H1 (cell line): ENCODE data around the gene CLDN24. TPM values are rescaled to one million over a fixed set of nuclear protein-coding genes. Genes with fewer than 3 reads are reported as not detected.

Experiments
- CTCF ChIA-PET: fragments of 300-600 bp; sonication (Branson Sonifier 250); formaldehyde crosslinking; loops from one replicate; lab custom pipeline; 2021; ENCODE audit not compliant: partially characterized antibody; lab: Charles Lee
- POLR2A ChIA-PET: fragments of 300-600 bp; sonication (Branson Sonifier 250); formaldehyde crosslinking; loops from one replicate; lab custom pipeline; 2021; ENCODE audit warnings: inconsistent platforms; ENCODE audit not compliant: partially characterized antibody; lab: Charles Lee
- DNase-seq, 2 experiments: peaks; one replicate each; pipeline versions ENCODE4 v3.0.0 to v3.0.0-alpha.2; 2010 to 2022; ENCODE audit warnings: low spot score in 2 of 2, low read depth in 1 of 2, mixed read lengths in 1 of 2
- FAIRE-seq: peaks from 2 replicates; lab custom pipeline; 2011; peaks lifted over from hg19 to GRCh38; lab: Jason Lieb, UNC
- H2AFZ ChIP-seq: 2 replicates; pipeline ENCODE4 v1.8.1; 2012; ENCODE audit warnings: low read length, inconsistent platforms
- H2AK5ac ChIP-seq: 2 replicates; pipeline ENCODE4 v1.6.1; 2013; ENCODE audit warnings: low read depth, low read length
- H2BK120ac ChIP-seq: replicated peaks from 2 replicates; pipeline ENCODE3; 2013; ENCODE audit warnings: low read depth, low read length, inconsistent platforms
- H2BK12ac ChIP-seq: 2 replicates; pipeline ENCODE4 v1.6.1; 2013; ENCODE audit warnings: low read depth, low read length
- H2BK15ac ChIP-seq: 2 replicates; pipeline ENCODE4 v1.6.1; 2013; ENCODE audit warnings: low read length
- H2BK20ac ChIP-seq: 2 replicates; pipeline ENCODE4 v1.6.1; 2013; ENCODE audit warnings: low read length
- H2BK5ac ChIP-seq: 2 replicates; pipeline ENCODE4 v1.6.1; 2013; ENCODE audit warnings: low read depth, low read length
- H3K14ac ChIP-seq: 2 replicates; pipeline ENCODE4 v1.6.1; 2013; ENCODE audit warnings: inconsistent platforms; ENCODE audit not compliant: insufficient read length
- H3K18ac ChIP-seq: 2 replicates; pipeline ENCODE4 v1.6.1; 2013; ENCODE audit warnings: low read length; ENCODE audit errors: extremely low read depth
- H3K23ac ChIP-seq: 2 replicates; pipeline ENCODE4 v1.6.1; 2013; ENCODE audit warnings: inconsistent platforms; ENCODE audit not compliant: insufficient read length
- H3K23me2 ChIP-seq: 2 replicates; pipeline ENCODE4 v1.6.1; 2013; ENCODE audit warnings: low read depth, low read length
- H3K27ac ChIP-seq: 2 replicates; pipeline ENCODE4 v1.6.1; 2011; ENCODE audit warnings: low read depth, low read length, inconsistent platforms
- H3K27me3 ChIP-seq, 4 experiments: replicated peaks in 1 of 4; 1 replicate in 1 of 4; 2 replicates in 3 of 4; pipeline versions ENCODE4 v1.6.1 to v1.8.1; 2011 to 2013; ENCODE audit warnings: low read length in 3 of 4, mild to moderate bottlenecking in 3 of 4, inconsistent platforms in 2 of 4, mixed read lengths in 2 of 4, moderate library complexity in 1 of 4; ENCODE audit not compliant: control insufficient read depth in 3 of 4, insufficient read depth in 3 of 4; ENCODE audit errors: extremely low read depth in 1 of 4
- H3K36me3 ChIP-seq, 4 experiments: 2 replicates each; pipeline versions ENCODE4 v1.6.1 to v1.8.1; 2011 to 2013; ENCODE audit warnings: mild to moderate bottlenecking in 4 of 4, low read length in 3 of 4, moderate library complexity in 2 of 4, control low read depth in 1 of 4, inconsistent platforms in 1 of 4; ENCODE audit not compliant: insufficient read depth in 4 of 4, control insufficient read depth in 2 of 4
- H3K4ac ChIP-seq: replicated peaks from 2 replicates; pipeline ENCODE3; 2013; ENCODE audit warnings: low read length, low read depth, mixed read lengths, inconsistent platforms; ENCODE audit not compliant: insufficient read length
- H3K4me1 ChIP-seq, 4 experiments: replicated peaks in 1 of 4; 1 replicate in 1 of 4; 2 replicates in 3 of 4; pipeline versions ENCODE4 v1.6.1 to v1.8.1; 2011 to 2013; ENCODE audit warnings: low read length in 3 of 4, inconsistent platforms in 2 of 4, mixed read lengths in 1 of 4; ENCODE audit not compliant: insufficient read depth in 4 of 4, control insufficient read depth in 3 of 4
- H3K4me2 ChIP-seq, 2 experiments: 2 replicates each; pipeline versions ENCODE4 v1.6.1 to v1.8.1; 2011 to 2013; ENCODE audit warnings: low read depth in 2 of 2, low read length in 2 of 2, control low read depth in 1 of 2, inconsistent platforms in 1 of 2, mild to moderate bottlenecking in 1 of 2; ENCODE audit not compliant: insufficient read depth in 1 of 2
- H3K4me3 ChIP-seq, 4 experiments: fragments of 200-600, 300-600 bp in 1 of 4; sonication (generic), shearing (Covaris generic), sonication (Bioruptor Twin) in 1 of 4; 2 replicates each; pipeline versions ENCODE4 v1.5.1 to v1.8.1; 2011 to 2016; ENCODE audit warnings: low read length in 4 of 4, low read depth in 3 of 4, control low read depth in 2 of 4, inconsistent platforms in 2 of 4, mild to moderate bottlenecking in 2 of 4, mixed read lengths in 1 of 4, moderate library complexity in 1 of 4; ENCODE audit not compliant: insufficient read depth in 2 of 4; ENCODE audit errors: extremely low read depth in 1 of 4
- H3K56ac ChIP-seq: replicated peaks from 2 replicates; pipeline ENCODE3; 2013; ENCODE audit warnings: low read depth, mild to moderate bottlenecking, mixed read lengths, low read length, inconsistent platforms; ENCODE audit not compliant: insufficient read length
- H3K79me1 ChIP-seq: 2 replicates; pipeline ENCODE4 v1.6.1; 2013; ENCODE audit warnings: low read depth, low read length, control low read depth
- H3K79me2 ChIP-seq, 2 experiments: 2 replicates each; pipeline versions ENCODE4 v1.6.1 to v1.8.1; 2012 to 2013; ENCODE audit warnings: low read length in 2 of 2, mild to moderate bottlenecking in 2 of 2, inconsistent platforms in 1 of 2; ENCODE audit not compliant: insufficient read depth in 2 of 2, control insufficient read depth in 1 of 2
- H3K9ac ChIP-seq, 4 experiments: replicated peaks in 1 of 4; 1 replicate in 1 of 4; 2 replicates in 3 of 4; pipeline versions ENCODE4 v1.6.1 to v1.8.1; 2011 to 2013; ENCODE audit warnings: low read depth in 3 of 4, low read length in 3 of 4, control low read depth in 2 of 4, mild to moderate bottlenecking in 2 of 4, moderate library complexity in 2 of 4, inconsistent platforms in 1 of 4; ENCODE audit errors: extremely low read depth in 1 of 4
- H3K9me3 ChIP-seq, 2 experiments: 2 replicates each; pipeline versions ENCODE4 v1.6.1 to v1.8.1; 2012 to 2013; ENCODE audit warnings: mild to moderate bottlenecking in 2 of 2, moderate library complexity in 2 of 2, control low read depth in 1 of 2, inconsistent platforms in 1 of 2, low read depth in 1 of 2, low read length in 1 of 2, mixed read lengths in 1 of 2; ENCODE audit not compliant: insufficient read depth in 2 of 2
- H4K20me1 ChIP-seq, 2 experiments: replicated peaks in 1 of 2; 2 replicates each; pipeline versions ENCODE3 to v1.8.1; 2011 to 2013; ENCODE audit warnings: inconsistent platforms in 2 of 2, low read length in 2 of 2, mild to moderate bottlenecking in 1 of 2; ENCODE audit not compliant: insufficient read depth in 2 of 2, control insufficient read depth in 1 of 2
- H4K5ac ChIP-seq: 2 replicates; pipeline ENCODE4 v1.6.1; 2013; ENCODE audit warnings: low read length, low read depth, mixed read lengths, inconsistent platforms; ENCODE audit not compliant: insufficient read length
- H4K8ac ChIP-seq: 2 replicates; pipeline ENCODE4 v1.8.0; 2013; ENCODE audit warnings: mild to moderate bottlenecking, moderate library complexity, low read length, inconsistent platforms; ENCODE audit not compliant: insufficient read depth; ENCODE audit errors: extremely low read depth
- H4K91ac ChIP-seq: replicated peaks from 2 replicates; pipeline ENCODE3; 2013; ENCODE audit warnings: low read length, mixed read lengths, inconsistent platforms; ENCODE audit not compliant: insufficient read length
- ASH2L ChIP-seq: fragments of 200-600, 300-600 bp; sonication (generic); IDR thresholded peaks from one replicate; pipeline ENCODE4 v1.7.1; 2017; ENCODE audit warnings: low read length
- CHD1 ChIP-seq: IDR thresholded peaks from 2 replicates; pipeline ENCODE4 v1.6.1; 2012; ENCODE audit warnings: low read depth, low read length, improper control_type of control experiment
- NRF1 ChIP-seq: IDR thresholded peaks from 2 replicates; pipeline ENCODE4 v1.6.1; 2011; ENCODE audit warnings: mild to moderate bottlenecking, low read depth, low read length, improper control_type of control experiment
- SP2 ChIP-seq: IDR thresholded peaks from 2 replicates; pipeline ENCODE4 v1.6.1; 2012; ENCODE audit warnings: mild to moderate bottlenecking, low read length, inconsistent platforms
- TAF7 ChIP-seq: optimal IDR thresholded peaks from 2 replicates; pipeline ENCODE3; 2011; ENCODE audit warnings: low read depth, mild to moderate bottlenecking, inconsistent platforms, low read length, moderate library complexity, borderline replicate concordance
- WGBS, 2 experiments: shearing (Covaris generic) in 1 of 2; methylation state at CpG; one replicate each; pipeline versions ENCODE4 v1.1.6 to v1.1.7; 2013 to 2015; ENCODE audit warnings: low lambda C conversion rate in 2 of 2, mixed read lengths in 2 of 2, inconsistent platforms in 1 of 2, low coverage in 1 of 2, missing lambda C conversion rate in 1 of 2; ENCODE audit not compliant: insufficient replicate concordance in 2 of 2, insufficient coverage in 1 of 2, insufficient read length in 1 of 2; ENCODE audit errors: extremely low coverage in 1 of 2, missing lambda C conversion rate in 1 of 2; 5-methylcytosine and 5-hydroxymethylcytosine counted together
- polyA plus RNA-seq, 7 experiments: library from polyadenylated mRNA; depleted of rRNA in 3 of 7; stranded (reverse) in 5 of 7; unstranded in 2 of 7; fragments of >200 nt in 5 of 7; fragments of 200-250 nt in 2 of 7; gene quantifications; 1 replicate in 5 of 7; 2 replicates in 1 of 7; 4 replicates in 1 of 7; pipeline versions ENCODE4 v1.2.1 to v1.2.3, GENCODE V29; 2011 to 2013; ENCODE audit warnings: missing spikeins in 2 of 7, mixed read lengths in 2 of 7
- total RNA-seq: library from RNA; stranded (reverse); fragmentation: NEBNext Ultra II Directional; extraction: Animal tissue kit (Norgen Biotek cat#: 25700); gene quantifications from 2 replicates; pipeline ENCODE4 v1.2.1, GENCODE V29; 2021

CLDN24 gene
- total and polyA plus RNA-seq, 2 of the 8 experiments (the other 6 are each of a cell fraction or from before 2014, with no cell fraction given), result not detected

DNA sequence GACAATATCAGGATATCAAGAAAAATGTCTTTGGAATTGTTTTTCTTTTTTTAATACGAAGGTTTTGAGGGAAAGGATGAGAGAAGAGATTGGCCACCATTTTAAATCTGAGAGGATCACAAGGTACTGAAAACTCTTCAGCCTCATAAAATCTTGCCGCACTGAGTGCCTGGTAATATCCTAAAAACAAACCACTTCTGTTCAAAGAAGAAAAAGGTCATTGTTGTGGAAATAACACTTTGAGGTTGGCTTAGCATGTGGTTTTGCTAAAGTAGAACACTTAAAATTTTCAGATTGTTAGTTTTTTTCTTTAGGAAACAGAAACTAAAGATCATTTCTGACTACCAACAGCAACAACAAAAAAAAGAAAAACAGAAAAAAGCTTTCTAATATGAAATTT is 1.1 kb downstream of the CLDN24 start:
- FAIRE-seq, result no peak

More for the DNA sequence above, 1.1 kb downstream of the CLDN24 start:
- Histone ChIP-seq H3K56ac (no peak overlapping the region), H3K9me3 (no peaks in the 10 kb centered on the region), H3K9ac (no peak overlapping the region), H4K8ac (no peak overlapping the region), H4K91ac (no peak overlapping the region), H4K5ac (no peak overlapping the region), H2BK120ac (no peak overlapping the region), H3K27ac (no peak overlapping the region), H2AFZ (no peak overlapping the region), H3K27me3 (no peaks in the 10 kb centered on the region), H2BK12ac (no peak overlapping the region), H2BK5ac (no peak overlapping the region), H2BK15ac (no peak overlapping the region), H2BK20ac (no peak overlapping the region), H3K4me3 (no peak overlapping the region), H3K4me1 (no peaks in the 10 kb centered on the region), H3K14ac (no peak overlapping the region), H3K4ac (no peak overlapping the region), H3K79me1 (no peaks in the 10 kb centered on the region), H3K23me2 (no peaks in the 10 kb centered on the region), H3K18ac (no peak overlapping the region), H3K79me2 (no peaks in the 10 kb centered on the region), H4K20me1 (no peaks in the 10 kb centered on the region), H3K36me3 (peaks cover 0 to 14% (median 4%) of the 10 kb centered on the region in 4 experiments; a peak in 4 of 8 replicates), H3K23ac (no peak overlapping the region), H3K4me2 (no peak overlapping the region), H2AK5ac (no peak overlapping the region)
- DNase-seq, result no peak
- no peak for TF ChIP-seq TAF7
- TF ChIP-seq CHD1, result no peak
- TF ChIP-seq ASH2L, result no peak
- no peak for TF ChIP-seq SP2
- no peak for TF ChIP-seq NRF1
- POLR2A ChIA-PET, result no interaction called here
- WGBS, 2 experiments, result 87% methylated on average over 2 of the region's 2 CpGs; no CpG with 5 or more reads in 1 of the 2 experiments
- CTCF ChIA-PET, result no interaction called here
